ENCODE measurements around the gene SNX24. TPM values are rescaled to one million over a fixed set of nuclear protein-coding genes. Genes with fewer than 3 reads are reported as not detected.
A peak's percentile ranks its signal among the peaks of the same experiment; 100 is the strongest.

The SNX24 gene
- total and polyA plus RNA-seq, 2 donors (not counting 1 experiment from before 2014, with no cell fraction given) = 13.4 to 22.3 TPM

DNA sequence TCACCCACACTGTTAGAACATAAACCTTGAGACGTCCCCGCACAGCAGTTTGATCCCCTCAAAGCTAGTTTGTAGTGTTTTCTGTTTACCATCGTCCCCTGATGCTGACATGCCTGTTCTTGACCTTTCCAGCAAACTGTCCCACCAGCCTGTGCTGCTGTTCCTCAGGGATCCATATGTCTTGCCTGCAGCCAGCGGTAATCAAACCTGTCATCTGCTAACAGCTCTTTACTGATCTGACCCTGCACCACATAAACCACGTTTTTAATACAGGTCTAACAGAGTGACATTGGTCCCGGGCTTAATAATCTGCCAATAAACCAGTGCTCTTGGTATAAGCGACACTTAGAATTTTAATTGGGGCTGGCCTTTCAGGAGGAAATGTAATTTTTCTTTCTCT, 156.4 kb downstream of the SNX24 start:
- Histone ChIP-seq H3K36me3 (ENCODE audit: control insufficient read depth, insufficient read depth, low read length) (no peaks in the 10 kb centered on the region), H3K4me3 (replicated peaks in 1 of 4; ENCODE audit: control extremely low read depth in 1 of 4, insufficient read depth in 1 of 4, low read depth in 3 of 4, low read length in 4 of 4) (no peak overlapping the region), H3K79me2 (ENCODE audit: control insufficient read depth, insufficient read depth, low read length) (no peaks in the 10 kb centered on the region), H3K27me3 (ENCODE audit: control insufficient read depth, insufficient read depth, low read length) (no peaks in the 10 kb centered on the region), H3K9me3 (ENCODE audit: control insufficient read depth, insufficient read depth, low read depth, low read length) (no peaks in the 10 kb centered on the region), H4K20me1 (ENCODE audit: control insufficient read depth, extremely low read depth, insufficient read depth, low read length) (no peaks in the 10 kb centered on the region), H3K4me1 (ENCODE audit: control insufficient read depth, extremely low read depth, insufficient read depth, low read length) (no peaks in the 10 kb centered on the region), H3K4me2 (ENCODE audit: extremely low read depth, insufficient read depth, low read length) (no peak overlapping the region), H3K9ac (ENCODE audit: insufficient read depth, low read length) (no peak overlapping the region), H2AFZ (ENCODE audit: low read length) (no peak overlapping the region), H3K27ac (ENCODE audit: insufficient read depth, low read length) (no peak overlapping the region)
- no peak for DNase-seq (ENCODE audit: low read depth in 2 of 2)
- no peak for TF ChIP-seq EZH2 (IDR thresholded peaks at IDR 0.05; ENCODE audit: low read length, missing control alignments)
- TF ChIP-seq, protein P1, sequence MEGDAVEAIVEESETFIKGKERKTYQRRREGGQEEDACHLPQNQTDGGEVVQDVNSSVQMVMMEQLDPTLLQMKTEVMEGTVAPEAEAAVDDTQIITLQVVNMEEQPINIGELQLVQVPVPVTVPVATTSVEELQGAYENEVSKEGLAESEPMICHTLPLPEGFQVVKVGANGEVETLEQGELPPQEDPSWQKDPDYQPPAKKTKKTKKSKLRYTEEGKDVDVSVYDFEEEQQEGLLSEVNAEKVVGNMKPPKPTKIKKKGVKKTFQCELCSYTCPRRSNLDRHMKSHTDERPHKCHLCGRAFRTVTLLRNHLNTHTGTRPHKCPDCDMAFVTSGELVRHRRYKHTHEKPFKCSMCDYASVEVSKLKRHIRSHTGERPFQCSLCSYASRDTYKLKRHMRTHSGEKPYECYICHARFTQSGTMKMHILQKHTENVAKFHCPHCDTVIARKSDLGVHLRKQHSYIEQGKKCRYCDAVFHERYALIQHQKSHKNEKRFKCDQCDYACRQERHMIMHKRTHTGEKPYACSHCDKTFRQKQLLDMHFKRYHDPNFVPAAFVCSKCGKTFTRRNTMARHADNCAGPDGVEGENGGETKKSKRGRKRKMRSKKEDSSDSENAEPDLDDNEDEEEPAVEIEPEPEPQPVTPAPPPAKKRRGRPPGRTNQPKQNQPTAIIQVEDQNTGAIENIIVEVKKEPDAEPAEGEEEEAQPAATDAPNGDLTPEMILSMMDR (conservative IDR thresholded peaks at IDR 0.05 in 1 of 2, IDR thresholded peaks at IDR 0.05 in 1 of 2; ENCODE audit: low read depth in 1 of 2, low read length in 2 of 2) = no peak

DNA sequence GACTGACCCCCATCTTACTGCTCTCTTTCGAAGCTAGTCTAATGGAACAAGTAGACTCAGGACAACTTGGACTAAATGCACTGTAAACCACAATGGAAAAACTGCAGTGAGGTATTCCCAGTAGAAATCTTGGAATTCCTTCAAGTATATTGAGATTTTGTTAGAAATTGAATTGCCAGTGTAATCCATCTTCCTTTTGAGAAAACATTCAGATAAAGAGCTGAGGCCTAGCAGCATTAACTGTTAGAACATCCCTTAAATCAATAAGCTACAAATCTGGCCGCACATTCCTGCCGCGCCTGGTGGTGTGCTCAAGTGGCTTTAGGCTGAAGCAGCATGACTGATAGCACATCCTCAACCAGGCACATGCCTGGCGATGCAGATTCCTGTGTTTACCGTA, 161.8 kb downstream of the SNX24 start:
- H4K20me1 ChIP-seq (ENCODE audit: control insufficient read depth, extremely low read depth, insufficient read depth, low read length) = no peaks in the 10 kb centered on the region
- no peak overlapping the region for H3K4me3 ChIP-seq (replicated peaks in 1 of 4; ENCODE audit: control extremely low read depth in 1 of 4, insufficient read depth in 1 of 4, low read depth in 3 of 4, low read length in 4 of 4)
- H3K27ac ChIP-seq (ENCODE audit: insufficient read depth, low read length) = no peak overlapping the region
- H2AFZ ChIP-seq (ENCODE audit: low read length) = no peak overlapping the region
- DNase-seq (ENCODE audit: low read depth in 2 of 2) = peak in 1 of 2 donors; percentile 56
- no peak for TF ChIP-seq EZH2 (IDR thresholded peaks at IDR 0.05; ENCODE audit: low read length, missing control alignments)
- TF ChIP-seq, protein P1 (conservative IDR thresholded peaks at IDR 0.05 in 1 of 2, IDR thresholded peaks at IDR 0.05 in 1 of 2; ENCODE audit: low read depth in 1 of 2, low read length in 2 of 2) = no peak
- no peaks in the 10 kb centered on the region for H3K4me1 ChIP-seq (ENCODE audit: control insufficient read depth, extremely low read depth, insufficient read depth, low read length)
- no peaks in the 10 kb centered on the region for H3K9me3 ChIP-seq (ENCODE audit: control insufficient read depth, insufficient read depth, low read depth, low read length)
- H3K79me2 ChIP-seq (ENCODE audit: control insufficient read depth, insufficient read depth, low read length) = no peaks in the 10 kb centered on the region
- no peaks in the 10 kb centered on the region for H3K27me3 ChIP-seq (ENCODE audit: control insufficient read depth, insufficient read depth, low read length)
- no peaks in the 10 kb centered on the region for H3K36me3 ChIP-seq (ENCODE audit: control insufficient read depth, insufficient read depth, low read length)
- H3K9ac ChIP-seq (ENCODE audit: insufficient read depth, low read length) = no peak overlapping the region
- no peak overlapping the region for H3K4me2 ChIP-seq (ENCODE audit: extremely low read depth, insufficient read depth, low read length)

DNA sequence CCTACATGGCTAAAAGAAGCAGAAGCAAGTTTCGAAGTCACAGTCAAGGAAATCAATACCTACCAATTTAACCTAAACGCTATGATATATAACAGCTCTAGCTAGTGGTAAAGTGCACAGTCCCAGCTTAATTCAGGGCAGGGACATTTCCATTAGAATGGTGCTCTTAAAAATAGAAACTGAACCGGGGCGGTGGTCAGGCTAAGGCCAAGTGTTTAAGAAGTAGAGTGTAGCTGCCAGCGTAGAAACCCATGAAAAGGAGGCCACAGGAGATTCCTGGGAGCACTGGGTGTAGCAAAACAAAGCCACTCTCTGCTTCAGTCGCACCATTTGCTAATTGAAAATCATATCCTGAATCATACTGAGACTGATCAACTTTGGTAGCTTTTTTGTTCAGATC, 162.3 kb downstream of the SNX24 start:
- Histone ChIP-seq H3K27me3 (ENCODE audit: control insufficient read depth, insufficient read depth, low read length) (no peaks in the 10 kb centered on the region), H3K27ac (ENCODE audit: insufficient read depth, low read length) (no peak overlapping the region), H2AFZ (ENCODE audit: low read length) (no peak overlapping the region), H3K4me2 (ENCODE audit: extremely low read depth, insufficient read depth, low read length) (no peak overlapping the region), H3K79me2 (ENCODE audit: control insufficient read depth, insufficient read depth, low read length) (no peaks in the 10 kb centered on the region), H3K9me3 (ENCODE audit: control insufficient read depth, insufficient read depth, low read depth, low read length) (no peaks in the 10 kb centered on the region), H3K4me3 (replicated peaks in 1 of 4; ENCODE audit: control extremely low read depth in 1 of 4, insufficient read depth in 1 of 4, low read depth in 3 of 4, low read length in 4 of 4) (no peak overlapping the region), H3K4me1 (ENCODE audit: control insufficient read depth, extremely low read depth, insufficient read depth, low read length) (no peaks in the 10 kb centered on the region), H3K36me3 (ENCODE audit: control insufficient read depth, insufficient read depth, low read length) (no peaks in the 10 kb centered on the region), H3K9ac (ENCODE audit: insufficient read depth, low read length) (no peak overlapping the region), H4K20me1 (ENCODE audit: control insufficient read depth, extremely low read depth, insufficient read depth, low read length) (no peaks in the 10 kb centered on the region)
- DNase-seq (ENCODE audit: low read depth in 2 of 2) = no peak
- TF ChIP-seq EZH2 (IDR thresholded peaks at IDR 0.05; ENCODE audit: low read length, missing control alignments) = no peak
- TF ChIP-seq, protein P1 (conservative IDR thresholded peaks at IDR 0.05 in 1 of 2, IDR thresholded peaks at IDR 0.05 in 1 of 2; ENCODE audit: low read depth in 1 of 2, low read length in 2 of 2) = no peak
